Upper lobe of right lung (tissue), 1 donor: ENCODE results near the gene ZGPAT. TPM values are rescaled to one million over a fixed set of nuclear protein-coding genes. Genes with fewer than 3 reads are reported as not detected.
A peak's percentile ranks its signal among the peaks of the same experiment; 100 is the strongest.

Experiments used
- ATAC-seq: fragments of 200-7000 bp; cut with Tn5 transposase; one replicate; pipeline ENCODE4 v1.9.1; 2020; ENCODE audit warnings: mild to moderate bottlenecking, moderate library complexity
- DNase-seq: peaks from one replicate; pipeline ENCODE4 v3.0.0-alpha.2; 2020
- H3K27ac ChIP-seq: fragments of 200-600 bp; one replicate; pipeline ENCODE4 v1.8.0; 2022
- H3K27me3 ChIP-seq: fragments of 200-600 bp; one replicate; pipeline ENCODE4 v1.8.0; 2022; ENCODE audit warnings: mild to moderate bottlenecking
- H3K36me3 ChIP-seq: fragments of 200-600 bp; one replicate; pipeline ENCODE4 v1.8.0; 2022
- H3K4me1 ChIP-seq: fragments of 200-600 bp; one replicate; pipeline ENCODE4 v1.8.0; 2022
- H3K4me3 ChIP-seq: fragments of 200-600 bp; one replicate; pipeline ENCODE4 v1.8.0; 2022; ENCODE audit warnings: mild to moderate bottlenecking
- H3K9me3 ChIP-seq: fragments of 200-600 bp; one replicate; pipeline ENCODE4 v1.8.0; 2022
- intact Hi-C: fragments of 100-400 bp; cut with DNase I; formaldehyde crosslinking; loops from one replicate; pipeline ENCODE4 v1.11.0; 2022
- total RNA-seq: library from RNA; stranded (reverse); fragmentation: NEBNext Ultra II Directional; extraction: Animal tissue kit (Norgen Biotek cat#: 25700); gene quantifications from one replicate; pipeline ENCODE4 v1.2.1, GENCODE V29; 2021
- TF ChIP-seq, protein P1 (sequence below): fragments of 200-600 bp; IDR thresholded peaks from one replicate; pipeline ENCODE4 v1.8.0; 2022; ENCODE audit warnings: antibody characterized with exemption
- donor health status: DM: no; HTN: yes; CAD: no; lungs with severe emphysema.

The ZGPAT gene
- total RNA-seq, 1 donor from 2014 or later = 27.6 TPM

DNA sequence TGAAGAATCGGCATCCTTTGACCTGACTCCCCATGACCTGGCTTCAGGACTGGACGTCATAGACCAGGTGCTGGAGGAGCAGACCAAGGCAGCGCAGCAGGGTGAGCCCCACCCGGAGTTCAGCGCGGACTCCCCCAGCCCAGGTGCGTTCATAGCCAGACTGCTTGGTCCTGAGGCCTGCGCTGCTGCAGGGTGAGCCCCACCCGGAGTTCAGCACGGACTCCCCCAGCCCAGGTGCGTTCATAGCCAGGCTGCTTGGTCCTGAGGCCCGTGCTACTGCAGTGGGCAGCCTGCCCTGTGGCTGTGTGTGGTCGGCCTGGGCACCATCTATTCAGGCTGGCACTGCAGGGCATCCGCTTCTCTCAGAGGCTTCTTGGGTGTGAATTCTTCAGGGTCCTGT lies 33.9 kb upstream of the ZGPAT start:
- TF ChIP-seq, protein P1, sequence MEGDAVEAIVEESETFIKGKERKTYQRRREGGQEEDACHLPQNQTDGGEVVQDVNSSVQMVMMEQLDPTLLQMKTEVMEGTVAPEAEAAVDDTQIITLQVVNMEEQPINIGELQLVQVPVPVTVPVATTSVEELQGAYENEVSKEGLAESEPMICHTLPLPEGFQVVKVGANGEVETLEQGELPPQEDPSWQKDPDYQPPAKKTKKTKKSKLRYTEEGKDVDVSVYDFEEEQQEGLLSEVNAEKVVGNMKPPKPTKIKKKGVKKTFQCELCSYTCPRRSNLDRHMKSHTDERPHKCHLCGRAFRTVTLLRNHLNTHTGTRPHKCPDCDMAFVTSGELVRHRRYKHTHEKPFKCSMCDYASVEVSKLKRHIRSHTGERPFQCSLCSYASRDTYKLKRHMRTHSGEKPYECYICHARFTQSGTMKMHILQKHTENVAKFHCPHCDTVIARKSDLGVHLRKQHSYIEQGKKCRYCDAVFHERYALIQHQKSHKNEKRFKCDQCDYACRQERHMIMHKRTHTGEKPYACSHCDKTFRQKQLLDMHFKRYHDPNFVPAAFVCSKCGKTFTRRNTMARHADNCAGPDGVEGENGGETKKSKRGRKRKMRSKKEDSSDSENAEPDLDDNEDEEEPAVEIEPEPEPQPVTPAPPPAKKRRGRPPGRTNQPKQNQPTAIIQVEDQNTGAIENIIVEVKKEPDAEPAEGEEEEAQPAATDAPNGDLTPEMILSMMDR = no peak
- Histone ChIP-seq H3K27ac (no peak overlapping the region), H3K27me3 (no peaks in the 10 kb centered on the region), H3K9me3 (no peaks in the 10 kb centered on the region), H3K36me3 (peaks cover 31% of the 10 kb centered on the region), H3K4me3 (no peak overlapping the region), H3K4me1 (no peaks in the 10 kb centered on the region)
- intact Hi-C loops = no loop called here
- no peak for DNase-seq
- ATAC-seq = peak; percentile 22

DNA sequence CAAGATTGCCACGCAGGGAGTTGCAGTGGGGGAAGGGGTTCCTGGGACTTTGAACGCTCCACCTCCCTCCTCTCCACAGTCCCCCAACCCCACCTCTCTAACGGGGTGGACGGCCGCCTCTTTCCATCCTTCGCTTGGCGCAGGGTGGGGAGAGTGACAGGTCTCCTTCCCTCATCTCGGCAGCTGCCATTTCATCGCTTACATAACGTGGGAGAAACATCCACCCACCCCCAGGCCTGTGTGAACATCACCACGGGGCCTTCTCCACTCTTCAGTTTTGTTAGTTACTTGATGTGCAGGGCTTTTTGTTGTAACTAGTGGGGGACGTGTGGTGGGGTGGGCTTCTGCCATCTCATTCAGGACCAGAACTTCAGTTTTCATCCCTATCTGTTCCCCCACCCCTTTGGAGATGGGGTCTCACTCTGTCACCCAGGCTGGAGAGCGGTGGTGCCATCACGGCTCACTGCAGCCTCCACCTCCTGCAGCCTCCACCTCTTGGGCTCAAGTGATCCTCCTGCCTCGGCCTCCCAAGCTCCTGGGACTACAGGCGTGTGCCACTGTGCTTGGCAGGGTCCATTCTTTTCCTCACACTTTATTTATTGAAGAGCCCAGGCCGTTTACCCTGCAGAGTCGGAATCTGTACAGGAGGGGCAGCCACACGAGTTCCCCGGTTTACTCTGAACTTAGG lies 32.0 kb upstream of the ZGPAT start:
- Histone ChIP-seq H3K9me3 (no peaks in the 10 kb centered on the region), H3K27ac (no peak overlapping the region), H3K36me3 (peaks cover 28% of the 10 kb centered on the region), H3K4me1 (no peaks in the 10 kb centered on the region), H3K27me3 (no peaks in the 10 kb centered on the region), H3K4me3 (no peak overlapping the region)
- TF ChIP-seq, protein P1 = no peak
- no peak for ATAC-seq
- intact Hi-C loops = no loop called here
- DNase-seq = no peak

DNA sequence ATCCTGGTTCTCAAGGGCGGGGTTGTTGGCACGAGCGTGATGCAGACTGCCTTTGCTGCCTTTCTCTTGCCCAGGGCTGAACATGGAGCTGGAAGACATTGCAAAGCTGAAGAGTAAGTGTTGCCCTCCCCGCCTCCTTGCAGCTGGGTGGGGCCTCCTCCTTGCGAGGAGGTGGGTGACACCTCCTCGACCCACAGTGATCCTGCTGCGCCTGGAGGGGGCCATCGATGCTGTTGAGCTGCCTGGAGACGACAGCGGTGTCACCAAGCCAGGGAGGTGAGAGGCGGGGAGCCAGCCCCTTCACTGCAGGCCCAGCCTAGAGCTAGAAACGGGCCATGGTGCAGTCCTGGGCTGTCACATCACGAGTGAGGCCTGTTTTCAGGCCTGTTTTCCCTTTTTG lies 29.8 kb upstream of the ZGPAT start:
- intact Hi-C loops = no loop called here
- ATAC-seq = no peak
- Histone ChIP-seq H3K9me3 (no peaks in the 10 kb centered on the region), H3K27ac (no peak overlapping the region), H3K27me3 (no peaks in the 10 kb centered on the region), H3K36me3 (peaks cover 23% of the 10 kb centered on the region), H3K4me3 (no peak overlapping the region), H3K4me1 (peaks cover 13% of the 10 kb centered on the region)
- no peak for DNase-seq
- TF ChIP-seq, protein P1 = no peak

DNA sequence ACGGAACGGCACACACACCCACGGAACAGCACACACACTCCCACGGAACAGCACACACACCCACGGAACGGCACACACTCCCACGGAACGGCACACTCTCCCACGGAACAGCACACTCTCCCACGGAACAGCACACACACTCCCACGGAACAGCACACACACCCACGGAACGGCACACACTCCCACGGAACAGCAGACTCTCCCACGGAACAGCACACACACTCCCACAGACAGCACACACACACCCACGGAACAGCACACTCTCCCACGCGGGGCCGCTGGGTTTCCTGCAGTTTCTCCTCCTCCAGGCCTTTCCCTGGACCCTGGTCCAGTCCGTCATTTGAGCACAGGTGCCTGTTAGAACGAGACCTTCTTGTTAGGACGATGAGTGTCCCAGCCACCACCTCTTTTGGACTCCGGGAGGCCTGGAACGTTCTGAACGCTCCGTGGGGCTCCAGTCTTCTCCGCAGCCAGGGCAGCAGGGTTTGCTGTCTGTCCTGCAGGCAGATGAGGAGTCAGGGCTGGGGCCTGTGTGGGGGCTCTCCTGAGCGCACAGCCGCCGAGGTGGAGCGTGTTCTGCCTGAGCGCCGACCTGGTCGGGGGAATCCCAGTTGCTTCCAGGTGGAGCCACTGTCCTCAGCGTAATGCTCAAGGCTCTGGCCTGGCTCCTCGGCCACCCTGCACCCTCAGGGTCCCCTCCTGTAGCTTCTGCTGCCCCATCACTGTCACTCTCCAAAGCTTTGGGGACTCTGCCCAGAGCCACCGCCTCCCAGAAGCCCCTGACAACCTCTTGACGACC lies 29.0 kb upstream of the ZGPAT start:
- ATAC-seq (no peak), DNase-seq (no peak)
- no peaks in the 10 kb centered on the region for H3K9me3 ChIP-seq
- H3K36me3 ChIP-seq = peaks cover 23% of the 10 kb centered on the region
- H3K4me1 ChIP-seq = peaks cover 16% of the 10 kb centered on the region
- intact Hi-C loops = no loop called here
- TF ChIP-seq, protein P1 = no peak
- H3K4me3 ChIP-seq = no peak overlapping the region
- H3K27me3 ChIP-seq = no peaks in the 10 kb centered on the region
- H3K27ac ChIP-seq = no peak overlapping the region

DNA sequence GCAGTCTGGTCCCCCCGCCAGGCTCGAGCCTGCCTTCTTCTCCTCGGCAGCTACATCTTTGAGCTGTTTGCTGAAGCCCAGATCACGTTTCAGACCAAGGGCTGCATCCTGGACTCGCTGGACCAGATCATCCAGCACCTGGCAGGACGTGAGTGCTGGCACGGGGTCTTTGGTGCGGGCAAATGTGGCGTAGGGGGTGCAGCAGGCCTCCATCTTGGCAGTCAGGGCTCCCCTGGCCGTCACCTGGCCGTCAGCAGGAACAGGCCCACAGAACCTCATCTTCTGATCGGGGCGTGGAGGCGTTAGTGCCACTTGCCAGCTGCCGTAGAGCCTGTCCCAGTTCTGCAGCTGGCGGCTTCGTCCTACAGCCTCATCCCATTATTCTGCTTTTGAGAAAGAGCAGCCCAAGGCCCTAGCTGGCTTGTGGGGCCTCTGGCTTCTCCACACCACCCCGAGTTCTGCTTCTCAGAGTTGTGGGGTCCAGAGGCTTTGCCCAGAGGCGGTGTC lies 28.0 kb upstream of the ZGPAT start:
- Histone ChIP-seq H3K27ac (no peak overlapping the region), H3K4me3 (no peak overlapping the region), H3K9me3 (no peaks in the 10 kb centered on the region), H3K4me1 (peaks cover 16% of the 10 kb centered on the region), H3K36me3 (peaks cover 16% of the 10 kb centered on the region), H3K27me3 (no peaks in the 10 kb centered on the region)
- ATAC-seq (no peak), DNase-seq (no peak)
- TF ChIP-seq, protein P1 = no peak
- intact Hi-C loops = no loop called here
